HepG2 (cell line): Measurements from ENCODE around the gene ATP11A. TPM values are rescaled to one million over a fixed set of nuclear protein-coding genes. Genes with fewer than 3 reads are reported as not detected.

Experiments used
- FOXK1 ChIP-seq: sonication (generic); formaldehyde crosslinking; IDR thresholded peaks from 2 replicates; pipeline ENCODE4 v1.4.0; 2020; ENCODE audit warnings: low read depth, missing genetic modification reagents, borderline replicate concordance
- HNRNPL ChIP-seq: fragments of 200-400 bp; formaldehyde crosslinking; IDR thresholded peaks from 2 replicates; pipeline ENCODE4 v1.6.1; 2017; ENCODE audit warnings: mild to moderate bottlenecking, low read depth, low read length
- JDP2 ChIP-seq: sonication (generic); formaldehyde crosslinking; IDR thresholded peaks from 2 replicates; pipeline ENCODE4 v1.8.1; 2022; ENCODE audit warnings: missing genetic modification reagents, borderline replicate concordance
- MAFG ChIP-seq: sonication (generic); formaldehyde crosslinking; IDR thresholded peaks from 2 replicates; pipeline ENCODE4 v1.5.1; 2020; ENCODE audit warnings: mild to moderate bottlenecking, missing genetic modification reagents
- MBD4 ChIP-seq: IDR thresholded peaks from 2 replicates; pipeline ENCODE4 v1.6.1; 2012; ENCODE audit warnings: low read length, inconsistent platforms, borderline replicate concordance
- ZBTB46 ChIP-seq: sonication (generic); formaldehyde crosslinking; IDR thresholded peaks from 2 replicates; pipeline ENCODE4 v1.4.0; 2020; ENCODE audit warnings: mild to moderate bottlenecking, missing genetic modification reagents, borderline replicate concordance
- ZFP91 ChIP-seq: sonication (generic); formaldehyde crosslinking; IDR thresholded peaks from 2 replicates; pipeline ENCODE4 v1.9.0; 2022; ENCODE audit warnings: missing genetic modification reagents, mild to moderate bottlenecking, borderline replicate concordance
- ZNF253 ChIP-seq: sonication (generic); formaldehyde crosslinking; IDR thresholded peaks from 2 replicates; pipeline ENCODE4 v1.8.0; 2022; ENCODE audit warnings: mild to moderate bottlenecking, missing genetic modification reagents, borderline replicate concordance
- ZNF781 ChIP-seq: sonication (generic); formaldehyde crosslinking; IDR thresholded peaks from 2 replicates; pipeline ENCODE4 v1.5.1; 2020; ENCODE audit warnings: borderline replicate concordance, mild to moderate bottlenecking, missing genetic modification reagents; ENCODE audit errors: not compliant biosample characterization
- ZNF891 ChIP-seq: sonication (generic); formaldehyde crosslinking; IDR thresholded peaks from 2 replicates; pipeline ENCODE4 v1.5.0; 2020; ENCODE audit warnings: mild to moderate bottlenecking, missing genetic modification reagents
- polyA plus RNA-seq, 8 experiments: library from polyadenylated mRNA; depleted of rRNA in 3 of 8; stranded (reverse) in 7 of 8; unstranded in 1 of 8; fragments of >200 nt; fragmentation: Illumina TruSeq in 4 of 8; extraction: Trizol in 4 of 8; gene quantifications; 2 replicates each; pipeline versions ENCODE4 v1.2.1 to v1.2.3, GENCODE V29; 2011 to 2016; ENCODE audit warnings: low read depth in 4 of 8, missing spikeins in 1 of 8, mixed read lengths in 1 of 8; ENCODE audit not compliant: insufficient read depth in 1 of 8
- total RNA-seq, 5 experiments: library from RNA; depleted of rRNA; stranded (reverse); fragments of >200 nt; fragmentation: Illumina TruSeq; extraction: Trizol; gene quantifications; 2 replicates each; pipeline ENCODE4 v1.2.3, GENCODE V29; 2016; ENCODE audit warnings: low read depth in 1 of 5
- TF ChIP-seq, protein P1 (sequence below): IDR thresholded peaks from 2 replicates; pipeline ENCODE4 v1.6.1; 2016; ENCODE audit warnings: mild to moderate bottlenecking
- TF ChIP-seq, protein P2 (sequence below): sonication (generic); formaldehyde crosslinking; conservative IDR thresholded peaks from 2 replicates; pipeline ENCODE4 v1.8.0; 2022; ENCODE audit warnings: mild to moderate bottlenecking, moderate library complexity, missing genetic modification reagents
- TF ChIP-seq, protein P3 (sequence below): sonication (generic); formaldehyde crosslinking; IDR thresholded peaks from 2 replicates; pipeline ENCODE4 v1.4.0; 2020; ENCODE audit warnings: missing genetic modification reagents; ENCODE audit errors: not compliant biosample characterization
- TF ChIP-seq, protein P4 (sequence below): sonication (generic); formaldehyde crosslinking; IDR thresholded peaks from 2 replicates; pipeline ENCODE4 v1.5.0; 2020; ENCODE audit warnings: missing genetic modification reagents, mild to moderate bottlenecking, borderline replicate concordance

The ATP11A gene
- total and polyA plus RNA-seq, 2 of the 13 experiments (the other 11 are each of a cell fraction or from before 2014, with no cell fraction given), result 18.4 to 20.1 TPM

GRCh38 chr13:112700291-112701060 is 10.6 kb downstream of the ATP11A start (continued):
- TF ChIP-seq, protein P1, sequence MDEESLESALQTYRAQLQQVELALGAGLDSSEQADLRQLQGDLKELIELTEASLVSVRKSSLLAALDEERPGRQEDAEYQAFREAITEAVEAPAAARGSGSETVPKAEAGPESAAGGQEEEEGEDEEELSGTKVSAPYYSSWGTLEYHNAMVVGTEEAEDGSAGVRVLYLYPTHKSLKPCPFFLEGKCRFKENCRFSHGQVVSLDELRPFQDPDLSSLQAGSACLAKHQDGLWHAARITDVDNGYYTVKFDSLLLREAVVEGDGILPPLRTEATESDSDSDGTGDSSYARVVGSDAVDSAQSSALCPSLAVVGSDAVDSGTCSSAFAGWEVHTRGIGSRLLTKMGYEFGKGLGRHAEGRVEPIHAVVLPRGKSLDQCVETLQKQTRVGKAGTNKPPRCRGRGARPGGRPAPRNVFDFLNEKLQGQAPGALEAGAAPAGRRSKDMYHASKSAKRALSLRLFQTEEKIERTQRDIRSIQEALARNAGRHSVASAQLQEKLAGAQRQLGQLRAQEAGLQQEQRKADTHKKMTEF, result no peak
- TF ChIP-seq MAFG (CRISPR knock-in tag), result no peak
- TF ChIP-seq, protein P2, sequence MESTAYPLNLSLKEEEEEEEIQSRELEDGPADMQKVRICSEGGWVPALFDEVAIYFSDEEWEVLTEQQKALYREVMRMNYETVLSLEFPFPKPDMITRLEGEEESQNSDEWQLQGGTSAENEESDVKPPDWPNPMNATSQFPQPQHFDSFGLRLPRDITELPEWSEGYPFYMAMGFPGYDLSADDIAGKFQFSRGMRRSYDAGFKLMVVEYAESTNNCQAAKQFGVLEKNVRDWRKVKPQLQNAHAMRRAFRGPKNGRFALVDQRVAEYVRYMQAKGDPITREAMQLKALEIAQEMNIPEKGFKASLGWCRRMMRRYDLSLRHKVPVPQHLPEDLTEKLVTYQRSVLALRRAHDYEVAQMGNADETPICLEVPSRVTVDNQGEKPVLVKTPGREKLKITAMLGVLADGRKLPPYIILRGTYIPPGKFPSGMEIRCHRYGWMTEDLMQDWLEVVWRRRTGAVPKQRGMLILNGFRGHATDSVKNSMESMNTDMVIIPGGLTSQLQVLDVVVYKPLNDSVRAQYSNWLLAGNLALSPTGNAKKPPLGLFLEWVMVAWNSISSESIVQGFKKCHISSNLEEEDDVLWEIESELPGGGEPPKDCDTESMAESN, result no peak
- TF ChIP-seq FOXK1 (CRISPR knock-in tag), result no peak
- TF ChIP-seq ZNF781, result no peak
- TF ChIP-seq JDP2 (CRISPR knock-in tag), result no peak
- TF ChIP-seq MBD4, result no peak
- TF ChIP-seq, protein P3, sequence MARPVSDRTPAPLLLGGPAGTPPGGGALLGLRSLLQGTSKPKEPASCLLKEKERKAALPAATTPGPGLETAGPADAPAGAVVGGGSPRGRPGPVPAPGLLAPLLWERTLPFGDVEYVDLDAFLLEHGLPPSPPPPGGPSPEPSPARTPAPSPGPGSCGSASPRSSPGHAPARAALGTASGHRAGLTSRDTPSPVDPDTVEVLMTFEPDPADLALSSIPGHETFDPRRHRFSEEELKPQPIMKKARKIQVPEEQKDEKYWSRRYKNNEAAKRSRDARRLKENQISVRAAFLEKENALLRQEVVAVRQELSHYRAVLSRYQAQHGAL (CRISPR knock-in tag), result no peak
- peak; percentile 53; the same call in 1 of the 2 replicates for TF ChIP-seq HNRNPL
- TF ChIP-seq ZFP91 (CRISPR knock-in tag), result no peak
- no peak for TF ChIP-seq ZNF253 (CRISPR knock-in tag)
- TF ChIP-seq, protein P4, sequence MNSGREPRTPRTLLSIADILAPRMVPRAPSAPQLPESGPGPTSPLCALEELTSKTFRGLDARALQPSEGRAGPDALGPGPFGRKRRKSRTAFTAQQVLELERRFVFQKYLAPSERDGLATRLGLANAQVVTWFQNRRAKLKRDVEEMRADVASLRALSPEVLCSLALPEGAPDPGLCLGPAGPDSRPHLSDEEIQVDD (CRISPR knock-in tag), result no peak
- 0 out of 2 replicates have a peak, but pooled peaks have one; percentile 23 for TF ChIP-seq ZNF891 (CRISPR knock-in tag)
- TF ChIP-seq ZBTB46, result 0 out of 2 replicates have a peak, but pooled peaks have one; percentile 24
